Measurements from ENCODE around the gene TRAPPC12.

- TF ChIP-seq GATA3 (IDR thresholded peaks at IDR 0.05; ENCODE audit: low read depth, low read length) (no peak), GATA2 (IDR thresholded peaks at IDR 0.05; ENCODE audit: low read depth, low read length) (no peak)
These were observed 40.7 kb downstream of the TRAPPC12 start for GRCh38 chr2:3420076-3420768.

Data from SH-SY5Y (cell line).